GM12801 (cell line): ENCODE measurements around the gene FGD6.

Source experiments
- TF ChIP-seq, protein P1 (sequence below): IDR thresholded peaks from one replicate; pipeline ENCODE4 v1.5.1; 2011; ENCODE audit warnings: control low read depth; ENCODE audit not compliant: insufficient read length; ENCODE audit errors: extremely low read depth

Gene FGD6

DNA sequence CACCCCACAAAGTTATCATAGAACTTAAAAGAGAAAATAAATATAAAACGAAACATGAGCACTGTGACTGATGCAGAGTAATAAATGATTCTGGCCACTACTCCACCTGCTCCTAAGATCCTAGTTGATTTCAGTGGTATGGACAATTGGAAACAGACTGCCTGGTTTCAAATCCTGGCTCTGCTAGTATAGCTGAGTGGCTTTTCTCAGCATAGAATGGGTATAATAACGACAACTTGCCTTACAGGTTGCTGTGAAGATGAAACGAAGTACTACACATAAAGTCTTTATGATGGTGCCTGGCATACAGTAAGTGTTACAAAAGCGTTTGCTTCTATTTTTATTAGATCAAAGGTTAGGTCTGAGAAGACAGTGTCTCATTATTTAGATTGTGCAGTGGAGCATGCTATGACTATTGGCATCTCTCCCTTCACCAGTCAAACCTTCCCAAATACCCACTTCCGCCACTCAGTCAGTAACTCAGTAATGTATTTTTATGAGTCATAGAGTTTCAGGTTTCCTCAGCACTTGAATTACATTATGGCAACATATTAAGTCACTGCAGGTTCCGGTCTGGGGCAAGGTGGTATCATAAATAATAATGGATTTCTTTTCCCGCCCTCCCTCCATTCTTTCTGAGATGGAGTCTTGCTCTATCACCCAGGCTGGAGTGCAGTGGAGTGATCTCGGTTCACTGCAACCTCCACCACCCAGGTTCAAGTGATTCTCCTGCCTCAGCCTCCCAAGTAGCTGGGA, 114.2 kb downstream of the FGD6 start:
- TF ChIP-seq, protein P1, sequence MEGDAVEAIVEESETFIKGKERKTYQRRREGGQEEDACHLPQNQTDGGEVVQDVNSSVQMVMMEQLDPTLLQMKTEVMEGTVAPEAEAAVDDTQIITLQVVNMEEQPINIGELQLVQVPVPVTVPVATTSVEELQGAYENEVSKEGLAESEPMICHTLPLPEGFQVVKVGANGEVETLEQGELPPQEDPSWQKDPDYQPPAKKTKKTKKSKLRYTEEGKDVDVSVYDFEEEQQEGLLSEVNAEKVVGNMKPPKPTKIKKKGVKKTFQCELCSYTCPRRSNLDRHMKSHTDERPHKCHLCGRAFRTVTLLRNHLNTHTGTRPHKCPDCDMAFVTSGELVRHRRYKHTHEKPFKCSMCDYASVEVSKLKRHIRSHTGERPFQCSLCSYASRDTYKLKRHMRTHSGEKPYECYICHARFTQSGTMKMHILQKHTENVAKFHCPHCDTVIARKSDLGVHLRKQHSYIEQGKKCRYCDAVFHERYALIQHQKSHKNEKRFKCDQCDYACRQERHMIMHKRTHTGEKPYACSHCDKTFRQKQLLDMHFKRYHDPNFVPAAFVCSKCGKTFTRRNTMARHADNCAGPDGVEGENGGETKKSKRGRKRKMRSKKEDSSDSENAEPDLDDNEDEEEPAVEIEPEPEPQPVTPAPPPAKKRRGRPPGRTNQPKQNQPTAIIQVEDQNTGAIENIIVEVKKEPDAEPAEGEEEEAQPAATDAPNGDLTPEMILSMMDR, result no peak

DNA sequence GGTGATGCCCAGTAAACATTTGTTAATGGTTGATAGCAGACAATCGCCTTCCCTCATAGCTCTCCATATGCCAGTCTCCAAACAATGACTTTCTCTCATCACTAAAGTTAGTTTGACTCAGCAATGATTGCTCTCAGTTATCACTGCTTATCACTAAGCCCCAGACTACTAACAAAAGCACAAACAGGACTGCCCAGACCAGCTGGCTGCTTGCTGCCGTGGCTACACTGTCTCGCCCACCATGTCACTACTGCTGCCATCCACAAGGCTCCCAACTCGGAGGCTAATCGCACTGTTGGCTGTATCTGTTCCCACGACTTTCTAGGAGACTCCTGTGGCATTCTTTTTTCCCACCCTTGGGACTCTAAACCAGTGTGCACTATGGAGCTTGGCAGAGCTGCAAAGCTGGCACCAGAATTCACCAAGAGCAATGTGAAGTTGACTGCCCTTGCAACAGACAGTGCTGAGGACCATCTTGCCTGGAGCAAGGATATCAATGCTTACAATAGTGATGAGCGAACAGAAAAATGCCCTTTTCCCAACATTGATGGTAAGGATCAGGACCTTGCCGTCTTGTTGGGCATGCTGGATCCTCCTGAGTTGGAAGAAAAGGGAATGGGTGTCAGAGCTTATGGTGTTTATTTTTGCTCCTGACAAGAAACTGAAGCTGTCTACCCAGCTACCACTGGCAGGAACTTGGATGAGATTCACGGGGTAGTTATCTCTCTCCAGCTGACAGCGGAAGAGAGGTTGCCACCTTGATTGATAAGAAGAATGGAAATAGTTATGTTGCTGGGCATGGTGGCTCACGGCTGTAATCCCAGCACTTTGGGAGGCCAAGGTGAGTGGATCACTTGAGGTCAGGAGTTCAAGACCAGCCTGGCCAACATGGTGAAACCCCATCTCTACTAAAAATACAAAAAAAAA, 116.7 kb downstream of the FGD6 start:
- TF ChIP-seq, protein P1, result no peak

DNA sequence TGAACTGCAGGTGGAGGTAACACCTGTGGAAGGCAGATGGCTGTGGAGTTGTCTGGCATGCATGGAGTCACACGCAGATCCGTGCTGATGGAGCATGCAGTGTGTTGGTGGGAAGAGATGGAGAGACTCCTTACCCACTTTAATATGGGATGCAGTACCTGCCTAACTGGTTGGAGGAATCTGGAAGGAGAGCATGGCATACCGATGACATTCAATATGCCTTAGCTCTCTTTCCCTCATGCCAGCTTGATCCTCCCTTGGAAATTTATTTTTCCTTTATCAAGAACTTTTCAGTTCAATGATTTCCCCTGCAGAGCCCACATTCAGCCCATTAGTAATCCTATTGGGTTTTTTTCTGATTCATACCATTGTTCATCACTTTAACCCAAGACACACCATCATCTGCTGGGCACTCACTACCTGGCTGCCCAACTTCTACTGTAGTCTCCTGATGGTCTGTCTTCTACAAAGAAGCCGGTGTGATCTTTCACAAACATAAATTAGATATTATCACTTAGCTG, 117.9 kb downstream of the FGD6 start:
- TF ChIP-seq, protein P1, result no peak

DNA sequence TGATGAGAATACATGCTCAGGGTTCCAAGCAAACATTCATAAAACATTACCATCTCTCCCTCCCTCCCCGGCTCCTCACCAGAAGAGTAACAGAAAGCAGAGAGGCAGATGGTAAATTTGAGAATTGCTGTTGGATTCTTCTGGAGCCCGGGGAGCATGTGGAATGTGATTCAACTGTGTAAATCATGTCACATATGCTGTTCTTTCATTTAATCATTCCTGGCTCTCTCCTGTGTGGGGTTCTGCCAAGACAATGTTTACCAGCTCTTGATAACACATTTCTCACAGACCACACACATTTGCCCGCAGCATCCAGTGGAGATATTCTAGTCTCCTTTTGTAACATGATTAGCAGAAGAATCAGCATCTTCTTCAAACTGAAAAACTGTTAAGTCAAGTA, 120.4 kb downstream of the FGD6 start:
- TF ChIP-seq, protein P1, result no peak

DNA sequence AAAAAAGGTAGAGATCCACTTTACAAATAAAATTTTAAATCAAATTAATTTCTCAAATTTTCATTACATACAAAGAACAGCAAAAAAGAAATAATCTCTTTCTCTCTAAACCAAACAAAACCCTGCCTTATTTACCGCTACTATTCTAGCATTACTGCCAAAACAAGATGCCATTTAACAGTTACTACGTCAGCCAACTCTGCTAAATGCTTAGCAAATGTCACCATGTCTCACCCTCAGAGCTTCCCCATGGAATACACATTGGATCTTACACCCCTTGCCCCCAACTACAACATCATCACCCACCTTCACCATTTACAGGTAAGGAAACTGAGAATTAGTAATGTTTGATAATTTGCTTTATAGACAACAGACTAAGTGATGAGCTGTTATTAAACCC, 120.9 kb downstream of the FGD6 start:
- TF ChIP-seq, protein P1, result no peak

DNA sequence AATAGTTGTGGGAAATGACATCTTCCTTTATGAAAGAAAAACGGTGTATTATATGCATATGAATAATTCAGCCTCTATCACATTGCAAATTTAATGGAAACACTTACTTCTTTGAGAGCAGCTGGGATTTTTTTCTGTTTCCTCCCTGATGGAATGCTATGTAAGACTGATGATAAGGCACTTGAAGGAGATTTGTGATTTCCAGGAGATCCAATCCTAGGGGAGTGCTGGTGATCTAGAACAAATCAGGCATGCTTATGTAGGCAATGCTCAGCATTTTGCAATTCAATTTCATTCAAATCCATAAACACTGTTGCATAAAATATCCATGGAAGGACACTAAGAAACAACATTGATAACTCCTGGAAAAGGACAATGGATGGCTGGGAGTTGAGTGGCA, 127.8 kb downstream of the FGD6 start:
- TF ChIP-seq, protein P1, result no peak

DNA sequence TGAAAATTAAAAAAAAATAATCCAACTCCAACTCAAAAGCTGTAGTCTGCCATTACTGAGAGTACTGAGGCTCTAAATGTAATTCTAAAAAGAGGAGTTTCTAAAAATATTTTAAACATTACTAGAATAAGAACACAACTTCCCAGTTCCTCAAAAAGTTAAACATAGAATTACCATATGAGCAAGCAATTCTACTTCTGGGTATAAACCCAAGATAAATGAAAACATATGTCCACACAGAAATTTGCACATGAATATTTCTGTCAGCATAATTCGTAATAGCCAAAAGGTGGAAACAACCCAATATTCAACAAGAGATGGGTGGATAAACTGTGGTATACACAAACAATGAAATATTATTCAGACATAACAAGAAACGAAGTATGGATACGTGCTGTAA, 128.9 kb downstream of the FGD6 start:
- TF ChIP-seq, protein P1, result no peak
